Lower lobe of right lung (tissue), 2 donors: Measurements from ENCODE around the gene AKT1S1. TPM values are rescaled to one million over a fixed set of nuclear protein-coding genes. Genes with fewer than 3 reads are reported as not detected.
"Not testable (repeated sequence)": the region's sequence is repeated elsewhere in the genome, so short reads cannot be mapped to it uniquely, and the experiment has no call there.

Experiments
- ATAC-seq, 2 donors: fragments of 200-7000 bp; cut with Tn5 transposase; one replicate each; pipeline ENCODE4 v1.9.1; 2020 to 2022; ENCODE audit warnings: mild to moderate bottlenecking in 2 of 2, moderate library complexity in 2 of 2
- DNase-seq: peaks from one replicate; pipeline ENCODE4 v3.0.0-alpha.2; 2020
- H3K27ac ChIP-seq: fragments of 200-600 bp; one replicate; pipeline ENCODE4 v1.8.0; 2022
- H3K27me3 ChIP-seq: fragments of 200-600 bp; one replicate; pipeline ENCODE4 v1.8.0; 2022; ENCODE audit warnings: low read depth
- H3K36me3 ChIP-seq: fragments of 200-600 bp; one replicate; pipeline ENCODE4 v1.8.0; 2022; ENCODE audit warnings: mild to moderate bottlenecking
- H3K4me1 ChIP-seq: fragments of 200-600 bp; one replicate; pipeline ENCODE4 v1.8.0; 2022
- H3K4me3 ChIP-seq: fragments of 200-600 bp; one replicate; pipeline ENCODE4 v1.8.0; 2022; ENCODE audit warnings: mild to moderate bottlenecking
- H3K9me3 ChIP-seq: fragments of 200-600 bp; one replicate; pipeline ENCODE4 v1.8.0; 2022
- CTCF ChIP-seq: fragments of 200-600 bp; IDR thresholded peaks from one replicate; pipeline ENCODE4 v1.8.0; 2022; ENCODE audit warnings: antibody characterized with exemption, mild to moderate bottlenecking
- intact Hi-C: fragments of 100-400 bp; cut with DNase I; formaldehyde crosslinking; loops from one replicate; pipeline ENCODE4 v1.11.0; 2022
- long read RNA-seq: library from polyadenylated mRNA; unstranded; transcript quantifications from one replicate; pipeline ENCODE4 v2.0.0, GENCODE V29; 2021
- total RNA-seq: library from RNA; stranded (reverse); fragmentation: NEBNext Ultra II Directional; extraction: Animal tissue kit (Norgen Biotek cat#: 25700); gene quantifications from one replicate; pipeline ENCODE4 v1.2.1, GENCODE V29; 2021
- donor health status: DM: no; HTN: yes; CAD: no; lungs with severe emphysema.

Gene AKT1S1
- total RNA-seq, result 29.7 TPM
- long read RNA-seq, partial matches to known transcripts, result 3 of 7 reads
- long read RNA-seq, other reads (novel, unspliced or antisense), result 1 of 7 reads

- intact Hi-C loops, result no loop called here
- Histone ChIP-seq H3K4me1 (peaks cover 26% of the 10 kb centered on the region), H3K36me3 (peaks cover 39% of the 10 kb centered on the region), H3K27me3 (no peaks in the 10 kb centered on the region), H3K9me3 (no peaks in the 10 kb centered on the region), H3K4me3 (peak within 1 kb of the TSS; percentile 89), H3K27ac (peak within 1 kb of the TSS; percentile 99)
- TF ChIP-seq CTCF, result no peak
- ATAC-seq, result peak; percentile 90 to 91
- peak; percentile 99 for DNase-seq
These were observed at the start of gene AKT1S1, which contains the start of gene TBC1D17 for GRCh38 chr19:49877020-49877878. Gene AKT1S1, minus strand, starts transcription at chr19:49877355. Its CDS starts 4,060 bp downstream, at chr19:49873295. Gene TBC1D17, plus strand, starts transcription at chr19:49877702. Its CDS starts 22 bp downstream, at chr19:49877724.

- Histone ChIP-seq H3K4me3 (no peak overlapping the region), H3K36me3 (peaks cover 50% of the 10 kb centered on the region), H3K27me3 (no peaks in the 10 kb centered on the region), H3K4me1 (peaks cover 28% of the 10 kb centered on the region), H3K27ac (no peak overlapping the region), H3K9me3 (no peaks in the 10 kb centered on the region)
- intact Hi-C loops, result no loop called here
- DNase-seq, result no peak
- TF ChIP-seq CTCF, result no peak
- no peak for ATAC-seq
These were observed 49.4 kb upstream of the AKT1S1 start for GRCh38 chr19:49926515-49926914.

- intact Hi-C loops, result no loop called here
- DNase-seq (no peak), ATAC-seq (no peak)
- no peak overlapping the region for H3K4me3 ChIP-seq
- peaks cover 28% of the 10 kb centered on the region for H3K4me1 ChIP-seq
- no peak for TF ChIP-seq CTCF
- H3K27me3 ChIP-seq, result no peaks in the 10 kb centered on the region
- H3K36me3 ChIP-seq, result peaks cover 60% of the 10 kb centered on the region
- H3K9me3 ChIP-seq, result no peaks in the 10 kb centered on the region
- H3K27ac ChIP-seq, result no peak overlapping the region
These were observed 48.3 kb upstream of the AKT1S1 start for GRCh38 chr19:49925486-49925885.

GRCh38 chr19:49924881-49925210 lies 47.7 kb upstream of the AKT1S1 start:
- intact Hi-C loops, H3K4me3 ChIP-seq, ATAC-seq, DNase-seq, H3K27ac ChIP-seq, H3K27me3 ChIP-seq, H3K9me3 ChIP-seq: not testable (repeated sequence)
- Histone ChIP-seq H3K4me1 (peaks cover 23% of the 10 kb centered on the region), H3K36me3 (peaks cover 61% of the 10 kb centered on the region)

DNA sequence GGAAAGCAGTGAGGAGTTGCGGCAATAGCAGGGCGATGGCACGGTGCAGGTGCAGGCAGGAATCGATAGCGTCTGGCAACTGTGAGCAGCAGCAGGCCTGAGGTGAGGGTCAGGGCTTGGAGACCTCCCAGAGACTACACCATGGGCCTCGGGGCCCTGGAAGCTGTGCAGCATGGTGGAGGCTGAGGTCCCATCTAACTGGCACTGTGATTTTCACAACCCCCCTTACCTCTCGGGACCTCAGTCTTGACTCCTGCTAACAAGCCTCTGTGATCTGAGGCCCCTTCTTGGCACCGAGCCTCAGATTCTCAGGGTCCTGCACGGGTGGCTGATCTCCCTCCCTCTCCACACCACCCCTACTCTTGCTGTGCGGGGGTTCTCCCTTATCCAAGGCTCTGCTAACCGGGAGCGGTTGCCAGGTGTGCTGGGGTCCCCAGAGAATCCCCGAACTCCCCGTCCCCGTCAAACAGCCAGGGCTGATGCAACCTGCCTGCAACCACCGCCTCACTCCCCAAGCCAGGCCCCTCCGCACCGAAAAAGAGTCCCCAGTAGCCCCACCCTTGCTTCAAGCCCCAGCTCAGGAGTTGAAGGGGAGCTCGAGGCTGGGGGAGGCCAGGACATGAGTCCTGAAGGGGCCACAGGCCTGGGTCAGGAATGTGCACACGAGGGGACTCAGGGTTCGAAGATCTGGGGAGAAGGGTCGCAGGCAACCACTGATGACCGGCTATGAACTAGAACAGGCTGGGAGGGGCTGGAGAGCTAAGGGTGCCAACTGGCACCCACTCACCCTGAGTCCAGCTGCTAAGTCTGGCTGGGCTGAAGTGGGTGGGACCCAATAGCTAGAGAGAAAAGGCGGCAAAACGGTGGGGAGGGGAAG lies 47.1 kb upstream of the AKT1S1 start:
- H3K27ac ChIP-seq, result no peak overlapping the region
- H3K36me3 ChIP-seq, result peaks cover 61% of the 10 kb centered on the region
- no peak for TF ChIP-seq CTCF
- peaks cover 23% of the 10 kb centered on the region for H3K4me1 ChIP-seq
- DNase-seq, result no peak
- no peaks in the 10 kb centered on the region for H3K27me3 ChIP-seq
- intact Hi-C loops, result no loop called here
- H3K9me3 ChIP-seq, result no peaks in the 10 kb centered on the region
- no peak for ATAC-seq
- H3K4me3 ChIP-seq, result no peak overlapping the region
